IMR-90 (cell line): ENCODE data around the gene SCAMP4. TPM values are rescaled to one million over a fixed set of nuclear protein-coding genes. Genes with fewer than 3 reads are reported as not detected.

Source experiments
- ATAC-seq: fragments of 200-7000 bp; cut with Tn5 transposase; 2 replicates; pipeline ENCODE4 v1.9.1; 2020; ENCODE audit warnings: low read depth, mild to moderate bottlenecking, moderate library complexity
- BruUV-seq: library from RNA; stranded (reverse); fragments of 400-500 nt; replicated peaks from 2 replicates; lab custom pipeline; 2021; lab: Mats Ljungman, UMichigan
- CTCF ChIA-PET: fragments of 300-600 bp; formaldehyde crosslinking; extraction: SDS; loops from one replicate; lab custom pipeline; 2021; ENCODE audit warnings: antibody characterized with exemption; lab: Yijun Ruan, JAX
- POLR2A ChIA-PET: fragments of 300-600 bp; sonication (Branson Sonifier 250); formaldehyde crosslinking; loops from one replicate; lab custom pipeline; 2022; ENCODE audit warnings: antibody characterized with exemption; ENCODE audit not compliant: unreplicated experiment; lab: Charles Lee
- DNase-seq: peaks from one replicate; pipeline ENCODE4 v3.0.0; 2013
- H2AFZ ChIP-seq: replicated peaks from 2 replicates; pipeline ENCODE3; 2013; ENCODE audit warnings: low read length, mild to moderate bottlenecking; ENCODE audit not compliant: poor library complexity
- H2AK5ac ChIP-seq: 2 replicates; pipeline ENCODE4 v1.6.1; 2013; ENCODE audit warnings: low read depth, low read length, inconsistent platforms
- H2AK9ac ChIP-seq: replicated peaks from 2 replicates; pipeline ENCODE3; 2013; ENCODE audit warnings: mild to moderate bottlenecking, low read depth, low read length, moderate library complexity; ENCODE audit not compliant: poor library complexity
- H2BK120ac ChIP-seq: 2 replicates; pipeline ENCODE4 v1.6.1; 2013; ENCODE audit warnings: low read depth, low read length, inconsistent platforms
- H2BK15ac ChIP-seq: 3 replicates; pipeline ENCODE4 v1.6.1; 2013; ENCODE audit warnings: low read depth, low read length, inconsistent platforms
- H2BK20ac ChIP-seq: 2 replicates; pipeline ENCODE4 v1.6.1; 2013; ENCODE audit warnings: low read depth, mild to moderate bottlenecking, inconsistent platforms, low read length, moderate library complexity
- H2BK5ac ChIP-seq: 2 replicates; pipeline ENCODE4 v1.6.1; 2013; ENCODE audit warnings: mild to moderate bottlenecking, low read depth, low read length, inconsistent platforms; ENCODE audit not compliant: poor library complexity, severe bottlenecking
- H3K14ac ChIP-seq: replicated peaks from 2 replicates; pipeline ENCODE4 v1.6.1; 2013; ENCODE audit warnings: low read depth, low read length, inconsistent platforms
- H3K18ac ChIP-seq: 2 replicates; pipeline ENCODE4 v1.6.1; 2013; ENCODE audit warnings: low read depth, low read length, control low read depth
- H3K23ac ChIP-seq: 2 replicates; pipeline ENCODE4 v1.6.1; 2013; ENCODE audit warnings: low read depth, low read length, inconsistent platforms
- H3K27ac ChIP-seq: 2 replicates; pipeline ENCODE4 v1.5.1; 2013; ENCODE audit warnings: mild to moderate bottlenecking, control low read depth, low read length; ENCODE audit not compliant: insufficient read depth
- H3K27me3 ChIP-seq: 2 replicates; pipeline ENCODE4 v1.6.1; 2013; ENCODE audit warnings: low read length; ENCODE audit not compliant: control insufficient read depth, insufficient read depth
- H3K36me3 ChIP-seq: 2 replicates; pipeline ENCODE4 v1.6.1; 2013; ENCODE audit warnings: low read length, mixed read lengths; ENCODE audit not compliant: control insufficient read depth, insufficient read depth
- H3K4ac ChIP-seq: 2 replicates; pipeline ENCODE4 v1.6.1; 2013; ENCODE audit warnings: low read depth, low read length, inconsistent platforms
- H3K4me1 ChIP-seq: 2 replicates; pipeline ENCODE4 v1.6.1; 2013; ENCODE audit warnings: low read length, mixed read lengths; ENCODE audit not compliant: control insufficient read depth, insufficient read depth
- H3K4me2 ChIP-seq: 2 replicates; pipeline ENCODE4 v1.6.1; 2013; ENCODE audit warnings: low read depth, mild to moderate bottlenecking, control low read depth, low read length, moderate library complexity
- H3K4me3 ChIP-seq: 2 replicates; pipeline ENCODE4 v1.5.1; 2013; ENCODE audit warnings: low read depth, mild to moderate bottlenecking, control low read depth, low read length, moderate library complexity; ENCODE audit not compliant: insufficient read depth
- H3K56ac ChIP-seq: 2 replicates; pipeline ENCODE4 v1.6.1; 2013; ENCODE audit warnings: low read length, inconsistent platforms; ENCODE audit not compliant: insufficient read depth; ENCODE audit errors: extremely low read depth
- H3K79me1 ChIP-seq, 2 experiments: 2 replicates each; pipeline ENCODE4 v1.6.1; 2013; ENCODE audit warnings: low read length in 2 of 2, inconsistent platforms in 1 of 2, low read depth in 1 of 2
- H3K9ac ChIP-seq: 2 replicates; pipeline ENCODE4 v1.6.1; 2013; ENCODE audit warnings: low read depth, low read length, control low read depth
- H3K9me1 ChIP-seq: 2 replicates; pipeline ENCODE4 v1.6.1; 2013; ENCODE audit warnings: low read length, inconsistent platforms; ENCODE audit not compliant: insufficient read depth
- H3K9me3 ChIP-seq: 2 replicates; pipeline ENCODE4 v1.6.1; 2013; ENCODE audit warnings: low read length; ENCODE audit not compliant: control insufficient read depth, insufficient read depth
- H4K20me1 ChIP-seq: 2 replicates; pipeline ENCODE4 v1.6.1; 2013; ENCODE audit warnings: low read length, inconsistent platforms; ENCODE audit not compliant: insufficient read depth
- H4K5ac ChIP-seq: 2 replicates; pipeline ENCODE4 v1.6.1; 2013; ENCODE audit warnings: mild to moderate bottlenecking, low read depth, low read length, control low read depth
- H4K8ac ChIP-seq, 2 experiments: 2 replicates each; pipeline ENCODE4 v1.6.1; 2013; ENCODE audit warnings: low read depth in 2 of 2, low read length in 2 of 2, control low read depth in 1 of 2, inconsistent platforms in 1 of 2
- H4K91ac ChIP-seq: 2 replicates; pipeline ENCODE4 v1.6.1; 2013; ENCODE audit warnings: low read depth, low read length, inconsistent platforms; ENCODE audit not compliant: insufficient read depth
- BHLHE40 ChIP-seq: fragments of 150-350 bp; IDR thresholded peaks from 2 replicates; pipeline ENCODE4 v1.6.1; 2016; ENCODE audit warnings: mild to moderate bottlenecking, low read depth, low read length
- CEBPB ChIP-seq: IDR thresholded peaks from 2 replicates; pipeline ENCODE4 v1.6.1; 2012; ENCODE audit warnings: low read depth, low read length, improper control_type of control experiment
- CHD1 ChIP-seq: IDR thresholded peaks from 2 replicates; pipeline ENCODE4 v1.6.1; 2012; ENCODE audit warnings: low read depth, low read length, improper control_type of control experiment
- FOS ChIP-seq: fragments of 150-350 bp; IDR thresholded peaks from 2 replicates; pipeline ENCODE4 v1.6.1; 2016; ENCODE audit warnings: low read depth, low read length
- MAFK ChIP-seq: IDR thresholded peaks from 2 replicates; pipeline ENCODE4 v1.6.1; 2012; ENCODE audit warnings: low read depth, low read length, improper control_type of control experiment
- MAZ ChIP-seq: IDR thresholded peaks from 2 replicates; pipeline ENCODE4 v1.6.1; 2012; ENCODE audit warnings: low read depth, mild to moderate bottlenecking, low read length, improper control_type of control experiment, moderate library complexity, borderline replicate concordance
- NFE2L2 ChIP-seq: fragments of 150-350 bp; IDR thresholded peaks from 2 replicates; pipeline ENCODE4 v1.6.1; 2016; ENCODE audit warnings: low read depth, mild to moderate bottlenecking, low read length
- POLR2A ChIP-seq: IDR thresholded peaks from 2 replicates; pipeline ENCODE4 v1.6.1; 2012; ENCODE audit warnings: mild to moderate bottlenecking, low read depth, low read length
- RCOR1 ChIP-seq: IDR thresholded peaks from 2 replicates; pipeline ENCODE4 v1.6.1; 2012; ENCODE audit warnings: mild to moderate bottlenecking, low read length, improper control_type of control experiment; ENCODE audit not compliant: insufficient replicate concordance
- SMC3 ChIP-seq: fragments of 150-350 bp; IDR thresholded peaks from 2 replicates; pipeline ENCODE4 v1.6.1; 2016; ENCODE audit warnings: low read depth, mild to moderate bottlenecking, antibody characterized with exemption, low read length, moderate library complexity
- WGBS, 2 experiments: methylation state at CpG; one replicate each; pipeline versions ENCODE4 v1.1.5 to v1.1.7; 2013; ENCODE audit warnings: missing lambda C conversion rate in 2 of 2; ENCODE audit not compliant: insufficient read length in 1 of 2; ENCODE audit errors: extremely low coverage in 2 of 2; 5-methylcytosine and 5-hydroxymethylcytosine counted together
- dilution Hi-C: fragments of 300-500 bp; cut with HindIII; formaldehyde crosslinking; loops from one replicate; pipeline ENCODE4 v1.14.3; 2018; ENCODE audit warnings: low sequenced_read_pairs; ENCODE audit not compliant: unreplicated experiment
- in situ Hi-C: fragments of 300-500 bp; cut with MboI; formaldehyde crosslinking; loops from 3 replicates; pipeline ENCODE4 v1.14.3; 2019; ENCODE audit warnings: low sequenced_read_pairs, inconsistent platforms, mixed read lengths
- intact Hi-C: fragments of 100-400 bp; cut with micrococcal nuclease; formaldehyde crosslinking; loops from 2 replicates; pipeline ENCODE4 v1.10.0; 2022
- polyA plus RNA-seq, 3 experiments: library from polyadenylated mRNA; depleted of rRNA; stranded (reverse); fragments of >200 nt; gene quantifications; 2 replicates each; pipeline ENCODE4 v1.2.3, GENCODE V29; 2012; ENCODE audit warnings: low replicate concordance in 1 of 3
- total RNA-seq: library from RNA; depleted of rRNA; stranded (reverse); fragments of >200 nt; gene quantifications from 2 replicates; pipeline ENCODE4 v1.2.3, GENCODE V29; 2012
- TF ChIP-seq, protein P1 (sequence below): conservative IDR thresholded peaks from 2 replicates; pipeline ENCODE4 v1.5.1; 2012; ENCODE audit warnings: mild to moderate bottlenecking, low read depth, low read length, improper control_type of control experiment

The SCAMP4 gene
- total and polyA plus RNA-seq, 2 of the 4 experiments (the other 2 are of a cell fraction), result 16.1 to 28.1 TPM

GRCh38 chr19:1902923-1903322, 2.3 kb upstream of the SCAMP4 start:
- dilution Hi-C loops (no loop called here), intact Hi-C loops (no loop called here), in situ Hi-C loops (no loop called here)
- Histone ChIP-seq H3K56ac (no peak overlapping the region), H3K79me1 (peaks cover 8 to 27% of the 10 kb centered on the region in 2 experiments), H3K4me1 (peaks cover 3% of the 10 kb centered on the region), H3K4me3 (no peak overlapping the region), H4K91ac (no peak overlapping the region), H4K5ac (no peak overlapping the region), H3K9ac (no peak overlapping the region), H3K4ac (no peak overlapping the region), H2BK20ac (no peak overlapping the region), H2BK120ac (no peak overlapping the region), H3K14ac (no peak overlapping the region), H3K4me2 (no peak overlapping the region), H2AK5ac (no peak overlapping the region), H3K18ac (no peak overlapping the region), H3K27me3 (no peaks in the 10 kb centered on the region), H3K27ac (no peak overlapping the region), H3K9me1 (peaks cover 11% of the 10 kb centered on the region; the same call in 1 of the 2 replicates), H2BK5ac (no peak overlapping the region), H3K9me3 (no peaks in the 10 kb centered on the region), H4K20me1 (peaks cover 3% of the 10 kb centered on the region; the same call in 1 of the 2 replicates), H2AK9ac (no peak overlapping the region), H3K36me3 (no peaks in the 10 kb centered on the region; the same call in 1 of the 2 replicates), H2AFZ (no peak overlapping the region), H4K8ac (no peak overlapping the region), H2BK15ac (no peak overlapping the region), H3K23ac (no peak overlapping the region)
- no peak for ATAC-seq
- no TSS peak for BruUV-seq
- TF ChIP-seq BHLHE40 (no peak), MAFK (no peak), FOS (no peak), CHD1 (no peak), MAZ (no peak), SMC3 (no peak), CEBPB (no peak), RCOR1 (no peak), NFE2L2 (no peak), POLR2A (no peak)
- TF ChIP-seq, protein P1, sequence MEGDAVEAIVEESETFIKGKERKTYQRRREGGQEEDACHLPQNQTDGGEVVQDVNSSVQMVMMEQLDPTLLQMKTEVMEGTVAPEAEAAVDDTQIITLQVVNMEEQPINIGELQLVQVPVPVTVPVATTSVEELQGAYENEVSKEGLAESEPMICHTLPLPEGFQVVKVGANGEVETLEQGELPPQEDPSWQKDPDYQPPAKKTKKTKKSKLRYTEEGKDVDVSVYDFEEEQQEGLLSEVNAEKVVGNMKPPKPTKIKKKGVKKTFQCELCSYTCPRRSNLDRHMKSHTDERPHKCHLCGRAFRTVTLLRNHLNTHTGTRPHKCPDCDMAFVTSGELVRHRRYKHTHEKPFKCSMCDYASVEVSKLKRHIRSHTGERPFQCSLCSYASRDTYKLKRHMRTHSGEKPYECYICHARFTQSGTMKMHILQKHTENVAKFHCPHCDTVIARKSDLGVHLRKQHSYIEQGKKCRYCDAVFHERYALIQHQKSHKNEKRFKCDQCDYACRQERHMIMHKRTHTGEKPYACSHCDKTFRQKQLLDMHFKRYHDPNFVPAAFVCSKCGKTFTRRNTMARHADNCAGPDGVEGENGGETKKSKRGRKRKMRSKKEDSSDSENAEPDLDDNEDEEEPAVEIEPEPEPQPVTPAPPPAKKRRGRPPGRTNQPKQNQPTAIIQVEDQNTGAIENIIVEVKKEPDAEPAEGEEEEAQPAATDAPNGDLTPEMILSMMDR, result no peak
- ChIA-PET POLR2A (no interaction called here), CTCF (interaction anchor here (0.7 kb wide), 1 partner anchor 560 kb away, joined by 3 read pairs; no protein-coding TSS in a partner anchor)
- no peak for DNase-seq
- 96% methylated on average over 4 of the region's 6 CpGs; no CpG with 5 or more reads in 1 of the 2 experiments for WGBS, 2 experiments
